DND-41 (cell line): Measurements from ENCODE around the gene NRXN3.

ENCODE experiments used
- ATAC-seq: fragments of 200-7000 bp; cut with Tn5 transposase; 3 replicates; pipeline ENCODE4 v1.9.1; 2021; ENCODE audit warnings: low read depth; ENCODE audit not compliant: insufficient read depth
- DNase-seq: peaks from one replicate; pipeline ENCODE4 v3.0.0-alpha.2; 2020
- H2AFZ ChIP-seq: 2 replicates; pipeline ENCODE4 v1.6.0; 2012; ENCODE audit warnings: low read depth, low read length
- H3K27ac ChIP-seq: 2 replicates; pipeline ENCODE4 v1.5.1; 2012; ENCODE audit warnings: low read length, inconsistent platforms
- H3K27me3 ChIP-seq: fragments of 200-600 bp; sonication (generic); 2 replicates; pipeline ENCODE4 v1.6.0; 2012; ENCODE audit warnings: low read length, mild to moderate bottlenecking, inconsistent platforms; ENCODE audit not compliant: insufficient read depth, poor library complexity
- H3K36me3 ChIP-seq: 2 replicates; pipeline ENCODE4 v1.5.1; 2012; ENCODE audit warnings: low read length, inconsistent platforms; ENCODE audit not compliant: insufficient read depth
- H3K4me1 ChIP-seq: 2 replicates; pipeline ENCODE4 v1.5.1; 2012; ENCODE audit warnings: mild to moderate bottlenecking, low read length; ENCODE audit not compliant: insufficient read depth
- H3K4me2 ChIP-seq: 2 replicates; pipeline ENCODE4 v1.6.0; 2012; ENCODE audit warnings: mild to moderate bottlenecking, moderate library complexity, low read length, inconsistent platforms; ENCODE audit not compliant: insufficient read depth
- H3K4me3 ChIP-seq, 2 experiments: fragments of 200-600 bp in 1 of 2; shearing (Covaris generic) in 1 of 2; 2 replicates each; pipeline ENCODE4 v1.5.1; 2012 to 2016; ENCODE audit warnings: inconsistent platforms in 2 of 2, low read length in 2 of 2, mild to moderate bottlenecking in 2 of 2, low read depth in 1 of 2, moderate library complexity in 1 of 2
- H3K79me2 ChIP-seq: 2 replicates; pipeline ENCODE4 v1.6.0; 2012; ENCODE audit warnings: low read length, inconsistent platforms; ENCODE audit not compliant: insufficient read depth
- H3K9ac ChIP-seq: 2 replicates; pipeline ENCODE4 v1.6.0; 2012; ENCODE audit warnings: low read depth, mild to moderate bottlenecking, inconsistent platforms, low read length, moderate library complexity
- H3K9me3 ChIP-seq: 2 replicates; pipeline ENCODE4 v1.5.1; 2012; ENCODE audit warnings: low read length, moderate library complexity, mild to moderate bottlenecking, inconsistent platforms; ENCODE audit not compliant: insufficient read depth, severe bottlenecking
- H4K20me1 ChIP-seq: 2 replicates; pipeline ENCODE4 v1.6.0; 2012; ENCODE audit warnings: low read length; ENCODE audit not compliant: insufficient read depth
- EZH2 ChIP-seq: IDR thresholded peaks from 3 replicates; pipeline ENCODE4 v1.6.1; 2012; ENCODE audit warnings: borderline replicate concordance, low read depth, mild to moderate bottlenecking, moderate library complexity, low read length, inconsistent platforms; ENCODE audit not compliant: severe bottlenecking
- TF ChIP-seq, protein P1 (sequence below): IDR thresholded peaks from 2 replicates; pipeline ENCODE4 v1.5.1; 2012; ENCODE audit warnings: borderline replicate concordance, low read length, moderate library complexity, mild to moderate bottlenecking; ENCODE audit not compliant: poor library complexity, severe bottlenecking; ENCODE audit errors: extremely low read depth

Gene NRXN3

DNA sequence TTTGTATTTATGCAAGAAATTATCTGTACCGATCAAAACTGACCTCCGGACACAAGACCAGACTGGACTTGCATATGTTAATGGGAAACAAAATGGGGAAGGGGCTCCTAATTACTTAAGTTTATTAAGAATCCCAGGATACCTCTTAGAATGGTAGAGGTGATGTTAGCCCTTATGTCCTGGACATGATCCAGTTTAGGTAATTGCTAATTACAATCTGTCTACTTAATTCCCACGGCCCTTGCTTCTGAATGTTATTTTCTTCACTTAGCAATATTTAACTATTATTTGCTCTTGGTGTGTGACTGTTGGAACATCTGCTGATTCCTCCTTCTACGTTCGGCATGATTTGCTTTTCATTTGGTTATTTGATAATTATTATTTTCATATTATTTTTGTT lies 1397.1 kb downstream of the NRXN3 start:
- no peak for ATAC-seq
- no peaks in the 10 kb centered on the region for H3K79me2 ChIP-seq
- H3K36me3 ChIP-seq, result no peaks in the 10 kb centered on the region
- no peaks in the 10 kb centered on the region for H3K4me1 ChIP-seq
- no peak for TF ChIP-seq EZH2
- TF ChIP-seq, protein P1, sequence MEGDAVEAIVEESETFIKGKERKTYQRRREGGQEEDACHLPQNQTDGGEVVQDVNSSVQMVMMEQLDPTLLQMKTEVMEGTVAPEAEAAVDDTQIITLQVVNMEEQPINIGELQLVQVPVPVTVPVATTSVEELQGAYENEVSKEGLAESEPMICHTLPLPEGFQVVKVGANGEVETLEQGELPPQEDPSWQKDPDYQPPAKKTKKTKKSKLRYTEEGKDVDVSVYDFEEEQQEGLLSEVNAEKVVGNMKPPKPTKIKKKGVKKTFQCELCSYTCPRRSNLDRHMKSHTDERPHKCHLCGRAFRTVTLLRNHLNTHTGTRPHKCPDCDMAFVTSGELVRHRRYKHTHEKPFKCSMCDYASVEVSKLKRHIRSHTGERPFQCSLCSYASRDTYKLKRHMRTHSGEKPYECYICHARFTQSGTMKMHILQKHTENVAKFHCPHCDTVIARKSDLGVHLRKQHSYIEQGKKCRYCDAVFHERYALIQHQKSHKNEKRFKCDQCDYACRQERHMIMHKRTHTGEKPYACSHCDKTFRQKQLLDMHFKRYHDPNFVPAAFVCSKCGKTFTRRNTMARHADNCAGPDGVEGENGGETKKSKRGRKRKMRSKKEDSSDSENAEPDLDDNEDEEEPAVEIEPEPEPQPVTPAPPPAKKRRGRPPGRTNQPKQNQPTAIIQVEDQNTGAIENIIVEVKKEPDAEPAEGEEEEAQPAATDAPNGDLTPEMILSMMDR, result no peak
- no peak overlapping the region for H3K4me3 ChIP-seq
- no peak overlapping the region for H3K27ac ChIP-seq
- H3K4me2 ChIP-seq, result no peak overlapping the region
- H3K9ac ChIP-seq, result no peak overlapping the region
- H3K27me3 ChIP-seq, result no peaks in the 10 kb centered on the region
- no peak overlapping the region for H2AFZ ChIP-seq
- H3K9me3 ChIP-seq, result no peaks in the 10 kb centered on the region
- no peaks in the 10 kb centered on the region for H4K20me1 ChIP-seq
- DNase-seq, result no peak

DNA sequence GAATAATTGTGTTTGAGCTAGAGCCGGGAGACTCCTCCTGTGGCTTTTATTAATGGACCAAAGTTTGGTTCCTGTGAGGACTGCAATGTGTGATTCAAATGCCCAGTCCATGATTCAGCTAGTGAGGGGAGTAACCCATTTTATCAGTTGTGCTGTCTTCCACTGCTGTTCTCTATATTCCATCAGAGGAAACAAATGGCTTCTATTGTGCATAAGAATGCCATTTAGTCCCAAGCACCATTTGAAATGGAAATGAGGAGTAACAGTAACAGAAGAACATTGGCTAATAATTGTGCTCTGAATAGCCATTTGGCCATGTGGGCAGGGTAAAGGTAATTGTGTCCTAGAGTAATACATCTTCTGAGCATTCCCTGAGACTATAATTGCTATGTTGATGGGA lies 1398.4 kb downstream of the NRXN3 start:
- H3K4me2 ChIP-seq, result no peak overlapping the region
- ATAC-seq, result no peak
- H3K9ac ChIP-seq, result no peak overlapping the region
- no peak overlapping the region for H2AFZ ChIP-seq
- no peak for DNase-seq
- H3K27ac ChIP-seq, result no peak overlapping the region
- TF ChIP-seq, protein P1, result no peak
- no peak for TF ChIP-seq EZH2
- H3K9me3 ChIP-seq, result no peaks in the 10 kb centered on the region
- H3K4me1 ChIP-seq, result no peaks in the 10 kb centered on the region
- H3K4me3 ChIP-seq, result no peak overlapping the region
- no peaks in the 10 kb centered on the region for H3K36me3 ChIP-seq
- no peaks in the 10 kb centered on the region for H3K27me3 ChIP-seq
- H4K20me1 ChIP-seq, result no peaks in the 10 kb centered on the region
- H3K79me2 ChIP-seq, result no peaks in the 10 kb centered on the region

DNA sequence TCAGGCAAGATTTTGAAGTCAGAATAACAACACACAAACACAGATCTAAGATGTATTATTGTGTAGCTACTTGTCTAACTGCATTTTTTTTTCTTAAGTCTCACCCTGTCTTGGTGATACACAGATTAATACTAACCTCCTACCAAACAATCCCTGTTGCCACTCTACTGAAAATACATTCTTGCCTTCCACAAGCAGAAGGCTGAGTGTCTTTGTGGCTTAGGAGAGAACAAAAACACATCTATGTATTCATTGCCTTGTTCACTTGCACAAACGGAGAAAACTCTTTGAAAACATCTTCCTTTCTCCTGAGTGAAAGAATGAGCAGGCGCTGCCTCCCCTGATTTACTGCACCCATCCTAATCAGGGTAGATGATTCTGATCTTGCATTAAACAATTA lies 1398.9 kb downstream of the NRXN3 start:
- no peaks in the 10 kb centered on the region for H3K9me3 ChIP-seq
- no peak overlapping the region for H3K4me3 ChIP-seq
- no peaks in the 10 kb centered on the region for H4K20me1 ChIP-seq
- ATAC-seq (no peak), DNase-seq (no peak)
- H3K27ac ChIP-seq, result no peak overlapping the region
- H3K4me1 ChIP-seq, result no peaks in the 10 kb centered on the region
- no peak overlapping the region for H2AFZ ChIP-seq
- H3K27me3 ChIP-seq, result no peaks in the 10 kb centered on the region
- no peak overlapping the region for H3K4me2 ChIP-seq
- H3K9ac ChIP-seq, result no peak overlapping the region
- H3K79me2 ChIP-seq, result no peaks in the 10 kb centered on the region
- TF ChIP-seq, protein P1, result no peak
- TF ChIP-seq EZH2, result no peak
- no peaks in the 10 kb centered on the region for H3K36me3 ChIP-seq

DNA sequence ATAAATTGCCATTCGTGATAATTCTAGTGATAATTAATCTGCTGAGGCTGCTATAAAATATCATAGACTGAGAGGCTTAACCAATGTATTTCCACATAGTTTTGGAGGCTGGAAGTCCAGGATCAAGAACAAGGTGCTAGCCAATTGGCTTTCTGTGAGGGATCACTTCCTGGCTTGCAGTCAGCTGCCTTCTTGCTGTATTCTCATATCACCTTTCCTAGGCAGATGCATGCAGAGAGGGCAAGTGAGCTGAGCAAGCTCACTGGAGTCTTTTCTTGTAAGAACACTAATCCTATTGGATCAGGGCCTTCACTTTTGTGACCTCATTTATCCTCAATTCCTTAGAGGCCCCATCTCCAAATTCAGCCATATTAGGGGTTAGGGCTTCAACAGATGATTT lies 1400.5 kb downstream of the NRXN3 start:
- no peaks in the 10 kb centered on the region for H3K4me1 ChIP-seq
- H4K20me1 ChIP-seq, result no peaks in the 10 kb centered on the region
- no peaks in the 10 kb centered on the region for H3K27me3 ChIP-seq
- no peaks in the 10 kb centered on the region for H3K79me2 ChIP-seq
- H3K4me2 ChIP-seq, result no peak overlapping the region
- no peak for ATAC-seq
- no peak overlapping the region for H3K9ac ChIP-seq
- no peaks in the 10 kb centered on the region for H3K9me3 ChIP-seq
- no peak for DNase-seq
- no peak overlapping the region for H2AFZ ChIP-seq
- no peak overlapping the region for H3K27ac ChIP-seq
- no peak overlapping the region for H3K4me3 ChIP-seq
- TF ChIP-seq EZH2, result no peak
- TF ChIP-seq, protein P1, result no peak
- no peaks in the 10 kb centered on the region for H3K36me3 ChIP-seq
